Mammary epithelial cell (primary cell): ENCODE measurements around the gene PDE11A.

Experiments
- EZH2 ChIP-seq: IDR thresholded peaks from 2 replicates; pipeline ENCODE4 v1.6.1; 2012; ENCODE audit warnings: low read length, inconsistent platforms, borderline replicate concordance
- TF ChIP-seq, protein P1 (sequence below), 2 donors: IDR thresholded peaks in 1 of 2; conservative IDR thresholded peaks in 1 of 2; 2 replicates each; pipeline ENCODE4 v1.5.1; 2011 to 2012; ENCODE audit warnings: inconsistent platforms in 2 of 2, low read length in 2 of 2, mild to moderate bottlenecking in 2 of 2, control low read depth in 1 of 2, low read depth in 1 of 2; ENCODE audit not compliant: insufficient read depth in 1 of 2; ENCODE audit errors: extremely low read depth in 1 of 2

DNA sequence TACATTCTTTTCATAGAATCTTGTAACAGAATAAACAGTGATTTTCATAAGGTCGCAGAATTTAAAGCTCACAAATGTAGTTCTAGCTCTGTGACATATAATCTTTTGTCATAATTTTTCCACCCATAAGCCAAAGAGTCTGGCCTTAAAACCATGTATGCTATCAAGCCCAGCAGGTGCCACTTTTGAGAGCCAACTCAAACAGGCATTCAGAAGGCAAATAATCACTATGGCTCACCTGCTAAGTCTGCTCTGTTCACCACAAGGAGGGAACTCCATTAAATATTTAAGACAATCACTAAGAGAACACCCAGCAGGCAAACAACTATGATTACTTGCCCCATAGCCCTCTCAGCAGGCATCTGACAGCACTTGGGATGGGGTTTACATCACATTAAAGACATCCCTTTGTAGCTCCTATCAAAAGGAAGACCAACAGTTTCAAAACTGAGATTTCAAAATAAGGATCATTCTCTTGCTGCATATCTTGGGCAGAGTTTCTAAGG lies 241.6 kb downstream of the PDE11A start:
- TF ChIP-seq, protein P1, sequence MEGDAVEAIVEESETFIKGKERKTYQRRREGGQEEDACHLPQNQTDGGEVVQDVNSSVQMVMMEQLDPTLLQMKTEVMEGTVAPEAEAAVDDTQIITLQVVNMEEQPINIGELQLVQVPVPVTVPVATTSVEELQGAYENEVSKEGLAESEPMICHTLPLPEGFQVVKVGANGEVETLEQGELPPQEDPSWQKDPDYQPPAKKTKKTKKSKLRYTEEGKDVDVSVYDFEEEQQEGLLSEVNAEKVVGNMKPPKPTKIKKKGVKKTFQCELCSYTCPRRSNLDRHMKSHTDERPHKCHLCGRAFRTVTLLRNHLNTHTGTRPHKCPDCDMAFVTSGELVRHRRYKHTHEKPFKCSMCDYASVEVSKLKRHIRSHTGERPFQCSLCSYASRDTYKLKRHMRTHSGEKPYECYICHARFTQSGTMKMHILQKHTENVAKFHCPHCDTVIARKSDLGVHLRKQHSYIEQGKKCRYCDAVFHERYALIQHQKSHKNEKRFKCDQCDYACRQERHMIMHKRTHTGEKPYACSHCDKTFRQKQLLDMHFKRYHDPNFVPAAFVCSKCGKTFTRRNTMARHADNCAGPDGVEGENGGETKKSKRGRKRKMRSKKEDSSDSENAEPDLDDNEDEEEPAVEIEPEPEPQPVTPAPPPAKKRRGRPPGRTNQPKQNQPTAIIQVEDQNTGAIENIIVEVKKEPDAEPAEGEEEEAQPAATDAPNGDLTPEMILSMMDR (conservative IDR thresholded peaks at IDR 0.05 in 1 of 2, IDR thresholded peaks at IDR 0.05 in 1 of 2; ENCODE audit: extremely low read depth in 1 of 2, insufficient read depth in 1 of 2, low read depth in 1 of 2, low read length in 2 of 2): no peak
- no peak for TF ChIP-seq EZH2
